Activated CD4-positive, alpha-beta T cell treated with anti-CD3 and anti-CD28 coated beads, Interleukin-2, Interleukin-4, amounts not matched to agents 100 ng/mL and 50 ng/mL, durations not matched to agents 16 hours and 8 hours (primary cell): ENCODE measurements around the gene PHRF1.
A peak's percentile ranks its signal among the peaks of the same experiment; 100 is the strongest.

ENCODE experiments used
- DNase-seq: peaks from one replicate; pipeline ENCODE4 v3.0.0-alpha.2; 2020; ENCODE audit warnings: low spot score

PHRF1 gene

GRCh38 chr11:539971-540481, 36.2 kb upstream of the PHRF1 start:
- DNase-seq: no peak

GRCh38 chr11:540583-541432, 35.5 kb upstream of the PHRF1 start:
- no peak for DNase-seq

GRCh38 chr11:541433-541885, 34.8 kb upstream of the PHRF1 start:
- DNase-seq: no peak

- DNase-seq: no peak
These were observed 31.5 kb upstream of the PHRF1 start for GRCh38 chr11:544817-545166.

- no peak for DNase-seq
These were observed 31.1 kb upstream of the PHRF1 start for GRCh38 chr11:545171-545570.

- no peak for DNase-seq
These were observed 27.3 kb upstream of the PHRF1 start for GRCh38 chr11:548700-549603.

- no peak for DNase-seq
These were observed 26.1 kb upstream of the PHRF1 start for GRCh38 chr11:550021-550745.

GRCh38 chr11:550746-551085, 25.6 kb upstream of the PHRF1 start:
- no peak for DNase-seq

GRCh38 chr11:551131-551530, 25.1 kb upstream of the PHRF1 start:
- DNase-seq: no peak

GRCh38 chr11:551596-551995, 24.7 kb upstream of the PHRF1 start:
- no peak for DNase-seq

- no peak for DNase-seq
These were observed 22.9 kb upstream of the PHRF1 start for GRCh38 chr11:553083-553987.

- DNase-seq: no peak
These were observed 22.3 kb upstream of the PHRF1 start for GRCh38 chr11:553988-554340.

- DNase-seq: peak; percentile 71
These were observed 21.6 kb upstream of the PHRF1 start for GRCh38 chr11:554428-555226.

GRCh38 chr11:555227-555779, 21.0 kb upstream of the PHRF1 start:
- no peak for DNase-seq

GRCh38 chr11:555780-556661, 20.2 kb upstream of the PHRF1 start:
- DNase-seq: no peak

- no peak for DNase-seq
These were observed 19.5 kb upstream of the PHRF1 start for GRCh38 chr11:556662-557256.

- no peak for DNase-seq
These were observed 18.7 kb upstream of the PHRF1 start for GRCh38 chr11:557328-558132.

- no peak for DNase-seq
These were observed 17.8 kb upstream of the PHRF1 start for GRCh38 chr11:558503-558902.
